Measurements from ENCODE around the gene LONRF2. TPM values are rescaled to one million over a fixed set of nuclear protein-coding genes. Genes with fewer than 3 reads are reported as not detected.

Gene LONRF2
- total RNA-seq, 6 experiments from 2014 or later: not detected

GRCh38 chr2:100237163-100237562, 85.1 kb downstream of the LONRF2 start:
- H3K4me1 Mint-ChIP-seq (ENCODE audit: low read depth): peaks cover 6% of the 10 kb centered on the region; the same call in 1 of the 2 replicates
- peaks cover 9% of the 10 kb centered on the region for H3K27me3 Mint-ChIP-seq (ENCODE audit: insufficient read depth)
- DNase-seq: no peak
- no peaks in the 10 kb centered on the region for H3K9me3 Mint-ChIP-seq
- H3K36me3 Mint-ChIP-seq (ENCODE audit: low read depth): no peaks in the 10 kb centered on the region
- H3K27ac Mint-ChIP-seq: no peak overlapping the region
- peak; percentile 1; the same call in 1 of the 2 replicates for TF ChIP-seq CTCF (IDR thresholded peaks at IDR 0.05)
- H3K4me3 Mint-ChIP-seq: no peak overlapping the region

- no peak for DNase-seq
- Mint-ChIP-seq H3K27me3 (ENCODE audit: insufficient read depth) (peaks cover 9% of the 10 kb centered on the region), H3K4me3 (no peak overlapping the region), H3K4me1 (ENCODE audit: low read depth) (peaks cover 6% of the 10 kb centered on the region; the same call in 1 of the 2 replicates), H3K36me3 (ENCODE audit: low read depth) (no peaks in the 10 kb centered on the region), H3K27ac (no peak overlapping the region), H3K9me3 (no peaks in the 10 kb centered on the region)
- no peak for TF ChIP-seq CTCF (IDR thresholded peaks at IDR 0.05)
These were observed 86.1 kb downstream of the LONRF2 start for GRCh38 chr2:100236166-100236565.

GRCh38 chr2:100235581-100235980, 86.7 kb downstream of the LONRF2 start:
- H3K4me1 Mint-ChIP-seq (ENCODE audit: low read depth): peaks cover 6% of the 10 kb centered on the region; the same call in 1 of the 2 replicates
- no peaks in the 10 kb centered on the region for H3K36me3 Mint-ChIP-seq (ENCODE audit: low read depth)
- peaks cover 5% of the 10 kb centered on the region for H3K27me3 Mint-ChIP-seq (ENCODE audit: insufficient read depth)
- H3K9me3 Mint-ChIP-seq: no peaks in the 10 kb centered on the region
- DNase-seq: no peak
- no peak for TF ChIP-seq CTCF (IDR thresholded peaks at IDR 0.05)
- no peak overlapping the region for H3K4me3 Mint-ChIP-seq
- H3K27ac Mint-ChIP-seq: no peak overlapping the region

GRCh38 chr2:100235098-100235497, 87.2 kb downstream of the LONRF2 start:
- no peak for TF ChIP-seq CTCF (IDR thresholded peaks at IDR 0.05)
- no peak overlapping the region for H3K27ac Mint-ChIP-seq
- H3K9me3 Mint-ChIP-seq: no peaks in the 10 kb centered on the region
- peaks cover 6% of the 10 kb centered on the region; the same call in 1 of the 2 replicates for H3K4me1 Mint-ChIP-seq (ENCODE audit: low read depth)
- peaks cover 4% of the 10 kb centered on the region for H3K27me3 Mint-ChIP-seq (ENCODE audit: insufficient read depth)
- no peaks in the 10 kb centered on the region for H3K36me3 Mint-ChIP-seq (ENCODE audit: low read depth)
- no peak for DNase-seq
- H3K4me3 Mint-ChIP-seq: no peak overlapping the region

GRCh38 chr2:100234141-100234540, 88.2 kb downstream of the LONRF2 start:
- Mint-ChIP-seq H3K36me3 (ENCODE audit: low read depth) (no peaks in the 10 kb centered on the region), H3K27me3 (ENCODE audit: insufficient read depth) (peaks cover 4% of the 10 kb centered on the region), H3K4me1 (ENCODE audit: low read depth) (peaks cover 6% of the 10 kb centered on the region; the same call in 1 of the 2 replicates), H3K9me3 (no peaks in the 10 kb centered on the region), H3K4me3 (no peak overlapping the region), H3K27ac (no peak overlapping the region)
- no peak for DNase-seq
- no peak for TF ChIP-seq CTCF (IDR thresholded peaks at IDR 0.05)

- no peak overlapping the region for H3K4me3 Mint-ChIP-seq
- no peaks in the 10 kb centered on the region for H3K36me3 Mint-ChIP-seq (ENCODE audit: low read depth)
- no peak for TF ChIP-seq CTCF (IDR thresholded peaks at IDR 0.05)
- peaks cover 2% of the 10 kb centered on the region; the same call in 1 of the 2 replicates for H3K27me3 Mint-ChIP-seq (ENCODE audit: insufficient read depth)
- H3K27ac Mint-ChIP-seq: no peak overlapping the region
- no peak for DNase-seq
- H3K4me1 Mint-ChIP-seq (ENCODE audit: low read depth): peaks cover 6% of the 10 kb centered on the region; the same call in 1 of the 2 replicates
- H3K9me3 Mint-ChIP-seq: no peaks in the 10 kb centered on the region
These were observed 89.2 kb downstream of the LONRF2 start for GRCh38 chr2:100233061-100233460.
